OCI-LY3 (cell line): ENCODE data around the gene DOCK10.

ENCODE experiments used
- H2AFZ ChIP-seq: fragments of 200-600, 300-600 bp; shearing (Covaris generic); 2 replicates; pipeline ENCODE4 v1.6.0; 2014; ENCODE audit warnings: antibody characterized with exemption, low read depth, low read length
- H3K27ac ChIP-seq: fragments of 200-600, 300-600 bp; sonication (generic); 2 replicates; pipeline ENCODE4 v1.5.1; 2014; ENCODE audit warnings: mild to moderate bottlenecking, low read length, moderate library complexity, mixed read lengths
- H3K27me3 ChIP-seq: fragments of 200-600, 300-600 bp; sonication (generic); 2 replicates; pipeline ENCODE4 v1.6.1; 2014; ENCODE audit warnings: low read depth, low read length, mixed read lengths
- H3K36me3 ChIP-seq: fragments of 200-600, 300-600 bp; sonication (generic); replicated peaks from 2 replicates; pipeline ENCODE3; 2014; ENCODE audit warnings: low read depth, low read length, mixed read lengths
- H3K4me1 ChIP-seq: fragments of 300-600, 200-600 bp; sonication (generic); 2 replicates; pipeline ENCODE4 v1.6.1; 2014; ENCODE audit warnings: low read length, mixed read lengths
- H3K4me2 ChIP-seq: fragments of 200-600, 300-600 bp; sonication (generic); 2 replicates; pipeline ENCODE4 v1.6.1; 2014; ENCODE audit warnings: low read length, mixed read lengths
- H3K4me3 ChIP-seq: fragments of 300-600, 200-600 bp; sonication (generic); 2 replicates; pipeline ENCODE4 v1.5.1; 2014; ENCODE audit warnings: antibody characterized with exemption, mild to moderate bottlenecking, low read length, moderate library complexity
- H3K79me2 ChIP-seq: fragments of 300-600, 200-600 bp; shearing (Covaris generic); 2 replicates; pipeline ENCODE4 v1.6.1; 2014; ENCODE audit warnings: mild to moderate bottlenecking, low read length, mixed read lengths
- H3K9ac ChIP-seq: fragments of 300-600, 200-600 bp; shearing (Covaris generic); 2 replicates; pipeline ENCODE4 v1.6.0; 2014; ENCODE audit warnings: mild to moderate bottlenecking, low read length, moderate library complexity
- H3K9me3 ChIP-seq: fragments of 200-600, 300-600 bp; shearing (Covaris generic); 2 replicates; pipeline ENCODE4 v1.6.1; 2014; ENCODE audit warnings: low read length, mixed read lengths; ENCODE audit not compliant: insufficient read depth
- H4K20me1 ChIP-seq: fragments of 200-600, 300-600 bp; sonication (generic); 2 replicates; pipeline ENCODE4 v1.6.1; 2016; ENCODE audit warnings: low read length, mixed read lengths; ENCODE audit not compliant: insufficient read depth
- CTCF ChIP-seq: fragments of 200-600, 300-600 bp; sonication (generic); IDR thresholded peaks from 2 replicates; pipeline ENCODE4 v1.5.1; 2014; ENCODE audit warnings: antibody characterized with exemption, low read length, low read depth
- EZH2phosphoT487 ChIP-seq: fragments of 200-600 bp; shearing (Covaris generic); IDR thresholded peaks from 2 replicates; pipeline ENCODE4 v1.6.1; 2018; ENCODE audit warnings: antibody characterized with exemption, mixed run types, low read depth

DOCK10 gene

GRCh38 chr2:224851811-224852210, 190.5 kb downstream of the DOCK10 start:
- H4K20me1 ChIP-seq, result no peaks in the 10 kb centered on the region
- H3K4me3 ChIP-seq, result no peak overlapping the region
- TF ChIP-seq EZH2phosphoT487 (no peak), CTCF (no peak)
- no peaks in the 10 kb centered on the region for H3K4me1 ChIP-seq
- H3K9me3 ChIP-seq, result no peaks in the 10 kb centered on the region
- peaks cover 38% of the 10 kb centered on the region for H3K36me3 ChIP-seq
- no peak overlapping the region for H3K4me2 ChIP-seq
- H3K79me2 ChIP-seq, result no peaks in the 10 kb centered on the region
- no peaks in the 10 kb centered on the region for H3K27me3 ChIP-seq
- H2AFZ ChIP-seq, result no peak overlapping the region
- H3K27ac ChIP-seq, result no peak overlapping the region
- H3K9ac ChIP-seq, result no peak overlapping the region

- no peaks in the 10 kb centered on the region for H3K9me3 ChIP-seq
- H3K4me1 ChIP-seq, result no peaks in the 10 kb centered on the region
- H3K27ac ChIP-seq, result no peak overlapping the region
- no peak overlapping the region for H2AFZ ChIP-seq
- peaks cover 33% of the 10 kb centered on the region for H3K36me3 ChIP-seq
- H3K4me2 ChIP-seq, result no peak overlapping the region
- no peak overlapping the region for H3K9ac ChIP-seq
- no peak for TF ChIP-seq CTCF
- TF ChIP-seq EZH2phosphoT487, result no peak
- H4K20me1 ChIP-seq, result no peaks in the 10 kb centered on the region
- H3K79me2 ChIP-seq, result no peaks in the 10 kb centered on the region
- H3K27me3 ChIP-seq, result no peaks in the 10 kb centered on the region
- H3K4me3 ChIP-seq, result no peak overlapping the region
Observed at GRCh38 chr2:224850081-224850480, 192.2 kb downstream of the DOCK10 start.

- TF ChIP-seq EZH2phosphoT487 (no peak), CTCF (peak; percentile 25; the same call in 1 of the 2 replicates)
- Histone ChIP-seq H3K36me3 (peaks cover 36% of the 10 kb centered on the region), H3K4me3 (no peak overlapping the region), H3K9me3 (no peaks in the 10 kb centered on the region), H3K4me2 (no peak overlapping the region), H4K20me1 (no peaks in the 10 kb centered on the region), H2AFZ (no peak overlapping the region), H3K9ac (no peak overlapping the region), H3K79me2 (no peaks in the 10 kb centered on the region), H3K27ac (no peak overlapping the region), H3K27me3 (no peaks in the 10 kb centered on the region), H3K4me1 (no peaks in the 10 kb centered on the region)
Observed at GRCh38 chr2:224849264-224849663, 193.0 kb downstream of the DOCK10 start.

- Histone ChIP-seq H2AFZ (no peak overlapping the region), H3K4me3 (no peak overlapping the region), H4K20me1 (no peaks in the 10 kb centered on the region), H3K4me2 (no peak overlapping the region), H3K79me2 (no peaks in the 10 kb centered on the region), H3K27me3 (no peaks in the 10 kb centered on the region), H3K4me1 (no peaks in the 10 kb centered on the region), H3K27ac (no peak overlapping the region), H3K36me3 (peaks cover 36% of the 10 kb centered on the region), H3K9me3 (no peaks in the 10 kb centered on the region), H3K9ac (no peak overlapping the region)
- TF ChIP-seq EZH2phosphoT487, result no peak
- no peak for TF ChIP-seq CTCF
Observed at GRCh38 chr2:224847961-224848850, 194.1 kb downstream of the DOCK10 start.
